Keratinocyte (primary cell): ENCODE results near the gene PRKCH. TPM values are rescaled to one million over a fixed set of nuclear protein-coding genes. Genes with fewer than 3 reads are reported as not detected.

Experiments
- DNase-seq: peaks from one replicate; pipeline ENCODE4 v3.0.0-alpha.2; 2011; ENCODE audit warnings: low read depth, missing footprints, low spot score
- FAIRE-seq: peaks from 2 replicates; lab custom pipeline; 2011; peaks lifted over from hg19 to GRCh38; lab: Jason Lieb, UNC
- H2AFZ ChIP-seq: 2 replicates; pipeline ENCODE4 v1.6.0; 2012; ENCODE audit warnings: low read length, control low read depth, inconsistent platforms; ENCODE audit not compliant: control insufficient read depth
- H3K27ac ChIP-seq: 2 replicates; pipeline ENCODE4 v1.5.1; 2011; ENCODE audit warnings: low read length; ENCODE audit not compliant: control insufficient read depth, insufficient read depth
- H3K27me3 ChIP-seq: 3 replicates; pipeline ENCODE4 v1.6.0; 2011; ENCODE audit warnings: low read length; ENCODE audit not compliant: control insufficient read depth, insufficient read depth; ENCODE audit errors: extremely low read depth
- H3K36me3 ChIP-seq, 2 experiments: 2 replicates in 1 of 2; 3 replicates in 1 of 2; pipeline ENCODE4 v1.5.1; 2011; ENCODE audit warnings: low read length in 2 of 2, mild to moderate bottlenecking in 1 of 2; ENCODE audit not compliant: control insufficient read depth in 2 of 2, insufficient read depth in 2 of 2; ENCODE audit errors: extremely low read depth in 1 of 2
- H3K4me1 ChIP-seq: 3 replicates; pipeline ENCODE4 v1.5.1; 2011; ENCODE audit warnings: low read length; ENCODE audit not compliant: control insufficient read depth, insufficient read depth; ENCODE audit errors: extremely low read depth
- H3K4me2 ChIP-seq: 3 replicates; pipeline ENCODE4 v1.6.0; 2011; ENCODE audit warnings: low read depth, low read length; ENCODE audit not compliant: control insufficient read depth, insufficient read depth; ENCODE audit errors: extremely low read depth
- H3K4me3 ChIP-seq, 3 experiments: fragments of 200-600 bp in 1 of 3; sonication (generic) in 1 of 3; 2 replicates in 2 of 3; 3 replicates in 1 of 3; pipeline ENCODE4 v1.5.1; 2011 to 2016; ENCODE audit warnings: low read length in 3 of 3, mild to moderate bottlenecking in 3 of 3, control low read depth in 2 of 3, inconsistent platforms in 1 of 3, low read depth in 1 of 3, mixed read lengths in 1 of 3, mixed run types in 1 of 3, moderate library complexity in 1 of 3; ENCODE audit not compliant: control insufficient read depth in 2 of 3, insufficient read depth in 2 of 3; ENCODE audit errors: extremely low read depth in 1 of 3
- H3K79me2 ChIP-seq: 2 replicates; pipeline ENCODE4 v1.6.0; 2012; ENCODE audit warnings: low read length; ENCODE audit not compliant: control insufficient read depth, insufficient read depth
- H3K9ac ChIP-seq: 3 replicates; pipeline ENCODE4 v1.6.0; 2011; ENCODE audit warnings: low read length; ENCODE audit not compliant: control insufficient read depth, insufficient read depth; ENCODE audit errors: extremely low read depth
- H3K9me1 ChIP-seq: 3 replicates; pipeline ENCODE4 v1.6.0; 2011; ENCODE audit warnings: low read length; ENCODE audit not compliant: control insufficient read depth, insufficient read depth; ENCODE audit errors: extremely low read depth
- H3K9me3 ChIP-seq: 2 replicates; pipeline ENCODE4 v1.5.1; 2012; ENCODE audit warnings: low read depth, low read length; ENCODE audit not compliant: control insufficient read depth
- H4K20me1 ChIP-seq: 3 replicates; pipeline ENCODE4 v1.6.0; 2011; ENCODE audit warnings: low read length; ENCODE audit not compliant: control insufficient read depth, insufficient read depth; ENCODE audit errors: extremely low read depth
- EZH2 ChIP-seq: IDR thresholded peaks from one replicate; pipeline ENCODE4 v1.6.1; 2012; ENCODE audit warnings: inconsistent platforms, mild to moderate bottlenecking, low read length, moderate library complexity
- dilution Hi-C: fragments of 300-500 bp; cut with MboI; formaldehyde crosslinking; loops from one replicate; pipeline ENCODE4 v1.7.0; 2020; ENCODE audit warnings: low sequenced_read_pairs; ENCODE audit not compliant: extremely low pct_ligation_motif_present
- polyA plus RNA-seq, 5 experiments: library from polyadenylated mRNA; depleted of rRNA in 3 of 5; stranded (reverse) in 3 of 5; stranded (forward) in 1 of 5; unstranded in 1 of 5; fragments of >200 nt; gene quantifications; 1 replicate in 1 of 5; 2 replicates in 3 of 5; 3 replicates in 1 of 5; pipeline versions ENCODE4 v1.2.1 to v1.2.3, GENCODE V29; 2011 to 2012; ENCODE audit warnings: missing spikeins in 2 of 5, low read depth in 1 of 5, low replicate concordance in 1 of 5
- TF ChIP-seq, protein P1 (sequence below), 3 experiments: IDR thresholded peaks in 1 of 3; conservative IDR thresholded peaks in 1 of 3; optimal IDR thresholded peaks in 1 of 3; 2 replicates in 2 of 3; 3 replicates in 1 of 3; pipeline versions ENCODE3 to v1.5.1; 2011; ENCODE audit warnings: low read length in 3 of 3, mild to moderate bottlenecking in 3 of 3, moderate library complexity in 2 of 3, control low read depth in 1 of 3, inconsistent platforms in 1 of 3; ENCODE audit not compliant: insufficient read depth in 2 of 3; ENCODE audit errors: extremely low read depth in 1 of 3

The PRKCH gene
- polyA plus RNA-seq, 1 donor (not counting 4 experiments of a cell fraction or from before 2014, with no cell fraction given), result 13.7 TPM

DNA sequence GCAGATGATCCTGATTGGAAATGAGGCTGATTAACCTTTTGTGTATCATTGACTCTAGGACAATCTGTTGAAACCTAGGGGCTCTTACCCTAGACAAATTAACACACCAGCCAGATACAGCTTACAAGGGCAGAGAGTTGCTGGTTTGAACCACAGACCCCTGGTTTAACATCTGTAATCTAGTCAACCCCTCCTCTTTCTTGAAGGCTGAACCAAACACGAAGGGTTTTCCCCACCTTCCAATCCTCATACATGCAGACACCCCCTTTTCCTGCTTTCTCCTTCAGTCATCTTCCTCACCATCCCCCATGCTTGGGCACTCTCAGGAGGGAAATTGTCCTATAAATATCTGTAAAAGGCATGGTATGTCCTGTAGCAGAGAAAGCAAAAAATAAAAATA, 247.9 kb downstream of the PRKCH start:
- H3K27me3 ChIP-seq, result no peaks in the 10 kb centered on the region
- no peaks in the 10 kb centered on the region for H3K9me3 ChIP-seq
- no peaks in the 10 kb centered on the region for H4K20me1 ChIP-seq
- no peak overlapping the region for H3K4me3 ChIP-seq
- no peak for FAIRE-seq
- dilution Hi-C loops, result no loop called here
- peak overlapping the region; percentile 63 for H3K4me2 ChIP-seq
- TF ChIP-seq EZH2, result no peak
- TF ChIP-seq, protein P1, sequence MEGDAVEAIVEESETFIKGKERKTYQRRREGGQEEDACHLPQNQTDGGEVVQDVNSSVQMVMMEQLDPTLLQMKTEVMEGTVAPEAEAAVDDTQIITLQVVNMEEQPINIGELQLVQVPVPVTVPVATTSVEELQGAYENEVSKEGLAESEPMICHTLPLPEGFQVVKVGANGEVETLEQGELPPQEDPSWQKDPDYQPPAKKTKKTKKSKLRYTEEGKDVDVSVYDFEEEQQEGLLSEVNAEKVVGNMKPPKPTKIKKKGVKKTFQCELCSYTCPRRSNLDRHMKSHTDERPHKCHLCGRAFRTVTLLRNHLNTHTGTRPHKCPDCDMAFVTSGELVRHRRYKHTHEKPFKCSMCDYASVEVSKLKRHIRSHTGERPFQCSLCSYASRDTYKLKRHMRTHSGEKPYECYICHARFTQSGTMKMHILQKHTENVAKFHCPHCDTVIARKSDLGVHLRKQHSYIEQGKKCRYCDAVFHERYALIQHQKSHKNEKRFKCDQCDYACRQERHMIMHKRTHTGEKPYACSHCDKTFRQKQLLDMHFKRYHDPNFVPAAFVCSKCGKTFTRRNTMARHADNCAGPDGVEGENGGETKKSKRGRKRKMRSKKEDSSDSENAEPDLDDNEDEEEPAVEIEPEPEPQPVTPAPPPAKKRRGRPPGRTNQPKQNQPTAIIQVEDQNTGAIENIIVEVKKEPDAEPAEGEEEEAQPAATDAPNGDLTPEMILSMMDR (optimal IDR thresholded peaks at IDR 0.05 in 1 of 3, IDR thresholded peaks at IDR 0.05 in 1 of 3, conservative IDR thresholded peaks at IDR 0.05 in 1 of 3; ENCODE audit: extremely low read depth in 1 of 3, insufficient read depth in 2 of 3, low read length in 3 of 3), result no peak
- H3K79me2 ChIP-seq, result no peaks in the 10 kb centered on the region
- peak overlapping the region; percentile 40 for H3K27ac ChIP-seq
- peaks cover 76% of the 10 kb centered on the region for H3K4me1 ChIP-seq
- no peaks in the 10 kb centered on the region for H3K9me1 ChIP-seq
- H3K36me3 ChIP-seq, result no peaks in the 10 kb centered on the region
- DNase-seq, result no peak
- H2AFZ ChIP-seq, result no peak overlapping the region
- peak overlapping the region; percentile 2 for H3K9ac ChIP-seq

DNA sequence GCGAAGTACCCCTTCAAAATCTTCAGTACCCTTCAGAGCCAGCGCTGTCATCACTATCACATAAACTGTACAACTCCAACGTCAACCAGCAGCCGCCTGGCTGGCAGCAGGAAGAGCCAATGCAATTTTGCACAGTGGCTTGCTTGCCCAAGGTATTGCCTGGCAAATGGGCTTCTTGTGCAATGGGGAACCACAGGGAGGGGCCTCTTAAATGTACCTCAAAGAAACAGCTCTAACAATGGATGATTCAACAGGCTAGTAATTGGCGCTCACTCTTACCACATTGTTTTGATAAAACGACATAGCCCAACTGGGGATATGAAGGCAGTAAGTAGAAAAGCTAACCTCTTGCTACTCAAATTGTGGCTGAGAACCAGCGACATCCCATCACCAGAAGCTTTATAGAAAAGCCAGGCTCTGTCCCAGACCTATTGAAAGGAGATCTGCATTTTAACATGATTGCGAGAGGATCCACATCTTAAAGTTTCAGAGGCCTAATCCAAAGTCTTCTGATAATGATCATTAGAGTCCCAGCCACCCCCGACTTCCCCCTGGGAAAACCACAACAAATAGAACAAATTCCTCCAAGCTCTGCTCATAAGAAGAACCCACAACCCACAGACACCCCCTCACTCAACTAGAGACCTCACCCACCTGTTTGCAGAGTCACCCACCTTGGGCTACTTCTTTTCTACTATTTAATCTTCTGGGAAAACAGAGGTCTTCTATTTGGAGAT, 248.6 kb downstream of the PRKCH start:
- no peaks in the 10 kb centered on the region for H3K9me1 ChIP-seq
- H4K20me1 ChIP-seq, result no peaks in the 10 kb centered on the region
- H3K79me2 ChIP-seq, result no peaks in the 10 kb centered on the region
- H3K27ac ChIP-seq, result peak overlapping the region; percentile 40
- DNase-seq, result no peak
- H3K9me3 ChIP-seq, result no peaks in the 10 kb centered on the region
- H3K27me3 ChIP-seq, result no peaks in the 10 kb centered on the region
- dilution Hi-C loops, result no loop called here
- FAIRE-seq, result peak; percentile 80
- H3K4me1 ChIP-seq, result peaks cover 76% of the 10 kb centered on the region
- H3K36me3 ChIP-seq, result no peaks in the 10 kb centered on the region
- H3K9ac ChIP-seq, result no peak overlapping the region
- H3K4me3 ChIP-seq, result no peak overlapping the region
- H2AFZ ChIP-seq, result no peak overlapping the region
- no peak for TF ChIP-seq EZH2
- TF ChIP-seq, protein P1 (optimal IDR thresholded peaks at IDR 0.05 in 1 of 3, IDR thresholded peaks at IDR 0.05 in 1 of 3, conservative IDR thresholded peaks at IDR 0.05 in 1 of 3; ENCODE audit: extremely low read depth in 1 of 3, insufficient read depth in 2 of 3, low read length in 3 of 3), result no peak
- peak overlapping the region; percentile 63 for H3K4me2 ChIP-seq
